IPS DF 4.7 (cell line): ENCODE results near the gene RAB5IF.
"Not testable (repeated sequence)": the region's sequence is repeated elsewhere in the genome, so short reads cannot be mapped to it uniquely, and the experiment has no call there.

Experiments used
- DNase-seq: peaks from one replicate; pipeline ENCODE4 v3.0.0-alpha.2; 2013; ENCODE audit warnings: low spot score; ENCODE audit errors: extremely low read depth

Gene RAB5IF

DNA sequence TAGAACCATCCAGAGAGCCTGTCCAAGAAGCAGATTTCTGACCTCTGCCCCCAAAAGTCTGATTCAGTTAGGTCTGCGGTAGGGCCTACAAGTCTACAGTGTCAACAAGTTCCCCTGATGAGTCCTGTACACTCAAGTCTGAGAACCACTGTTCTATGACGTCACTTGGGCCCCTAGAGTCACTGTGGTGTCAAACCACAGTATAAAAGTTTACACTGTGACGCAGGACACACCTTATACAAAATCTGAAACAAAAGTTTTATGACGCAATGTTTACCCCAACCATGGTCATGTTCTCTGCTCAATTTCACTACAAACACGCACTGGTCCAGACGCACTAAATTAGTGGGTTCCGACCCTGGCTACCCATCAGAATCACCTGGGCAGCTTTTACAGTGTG is 22.5 kb downstream of the RAB5IF start:
- DNase-seq, result no peak

DNA sequence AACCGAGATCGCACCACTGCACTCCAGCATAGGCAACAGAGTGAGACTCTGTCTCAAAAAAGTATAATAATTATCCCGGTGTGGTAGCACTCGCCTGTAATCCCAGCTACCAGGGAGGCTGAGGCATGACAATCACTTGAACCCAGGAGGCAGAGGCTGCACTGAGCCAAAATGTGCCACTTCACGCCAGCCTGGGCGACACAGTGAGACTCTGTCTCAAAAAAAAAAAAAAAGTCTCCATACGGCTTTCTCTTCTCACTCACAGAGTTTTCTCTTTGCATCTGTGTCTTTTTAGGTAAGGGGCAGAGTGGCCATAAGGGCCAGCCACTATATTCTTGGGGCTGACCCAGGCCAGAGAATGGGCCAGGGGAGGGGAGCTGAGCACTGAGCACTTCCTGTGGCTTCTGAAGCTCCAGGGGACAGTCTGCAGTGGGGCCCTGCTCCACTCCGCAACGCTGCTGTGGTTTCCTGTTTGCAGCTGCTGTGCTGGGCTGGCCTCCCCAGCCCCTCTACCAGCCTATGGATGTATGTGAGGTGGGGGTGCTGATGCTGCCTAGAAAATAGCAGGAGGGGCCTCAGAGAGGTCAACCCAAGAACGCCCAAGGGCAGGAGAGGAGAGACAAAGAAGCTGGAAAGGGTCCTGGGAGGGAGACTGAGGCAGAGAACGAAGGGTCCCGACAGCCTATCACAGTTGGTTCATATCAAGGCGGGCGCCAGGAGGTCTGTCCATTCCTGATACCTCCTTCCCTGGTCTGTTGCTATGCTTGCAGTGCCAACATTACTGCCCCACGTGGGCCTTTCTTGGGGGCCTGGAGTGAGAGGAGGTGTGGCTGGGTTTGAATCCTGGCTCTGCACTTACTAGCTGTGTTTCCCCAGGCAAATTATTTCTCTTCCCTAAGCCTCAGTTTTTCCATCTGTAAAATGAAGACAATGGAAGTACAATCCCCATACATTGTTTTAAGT is 24.4 kb downstream of the RAB5IF start:
- no peak for DNase-seq

DNA sequence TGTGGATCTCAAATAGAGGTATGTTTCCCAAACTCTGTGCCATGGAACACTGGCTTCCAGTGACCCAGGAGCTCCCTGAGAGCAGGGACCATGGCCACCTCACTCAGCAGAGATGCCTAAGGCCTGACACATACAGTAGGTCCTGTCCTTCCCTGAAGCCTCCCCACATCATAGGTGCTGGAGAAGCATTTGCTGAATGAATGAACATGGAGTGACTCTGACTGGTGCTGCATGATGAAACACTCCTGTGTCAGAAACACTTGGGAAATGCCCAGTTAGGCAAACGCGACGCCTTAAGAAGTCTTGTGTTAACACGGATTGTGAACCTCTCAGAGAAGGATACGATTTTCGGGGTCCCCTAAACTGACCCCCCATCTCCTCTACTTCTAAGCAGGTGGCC is 26.1 kb downstream of the RAB5IF start:
- DNase-seq, result no peak

GRCh38 chr20:36632147-36632486 is 26.5 kb downstream of the RAB5IF start:
- no peak for DNase-seq

DNA sequence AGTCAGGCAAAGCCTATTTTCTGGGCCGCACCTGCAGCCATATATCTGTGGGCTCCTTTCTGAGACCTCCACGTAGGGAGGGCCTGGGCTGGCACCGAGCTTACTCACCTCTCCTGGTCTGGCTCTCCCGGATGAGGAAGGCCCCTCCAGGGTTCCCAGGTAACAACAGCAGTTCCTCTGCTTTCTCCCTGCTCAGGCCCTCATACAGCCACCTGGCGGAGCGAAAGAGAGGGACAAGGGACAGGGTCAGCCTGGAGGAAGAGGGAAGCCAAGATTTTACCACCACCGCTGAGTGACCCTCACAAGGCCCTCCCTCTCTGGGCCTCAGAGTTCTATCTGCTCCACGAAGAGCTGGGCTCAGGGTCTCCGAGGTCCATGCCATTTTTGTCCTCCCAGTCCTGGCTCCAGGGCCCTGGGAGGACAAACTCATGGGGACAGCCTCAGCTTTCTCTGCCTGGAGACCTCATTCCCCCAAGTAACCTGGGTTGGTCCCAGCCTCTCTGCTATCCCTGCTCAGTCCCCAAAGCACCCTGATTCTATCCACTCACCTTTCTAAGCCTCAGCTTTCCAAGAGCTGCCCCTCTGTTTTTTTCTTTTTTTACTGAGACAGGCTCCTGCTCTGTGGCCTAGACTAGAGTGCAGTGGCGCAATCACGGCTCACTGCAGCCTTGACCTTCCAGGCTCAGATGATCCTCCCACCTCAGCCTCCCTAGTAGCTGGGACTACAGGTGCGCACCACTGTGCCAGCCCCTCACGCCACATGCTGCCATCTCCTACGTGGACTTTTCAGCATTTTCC is 27.1 kb downstream of the RAB5IF start:
- DNase-seq, result peak; percentile 46

- no peak for DNase-seq
Measured at GRCh38 chr20:36633285-36633772, 27.8 kb downstream of the RAB5IF start.

- no peak for DNase-seq
Measured at GRCh38 chr20:36634342-36634741, 28.8 kb downstream of the RAB5IF start.

DNA sequence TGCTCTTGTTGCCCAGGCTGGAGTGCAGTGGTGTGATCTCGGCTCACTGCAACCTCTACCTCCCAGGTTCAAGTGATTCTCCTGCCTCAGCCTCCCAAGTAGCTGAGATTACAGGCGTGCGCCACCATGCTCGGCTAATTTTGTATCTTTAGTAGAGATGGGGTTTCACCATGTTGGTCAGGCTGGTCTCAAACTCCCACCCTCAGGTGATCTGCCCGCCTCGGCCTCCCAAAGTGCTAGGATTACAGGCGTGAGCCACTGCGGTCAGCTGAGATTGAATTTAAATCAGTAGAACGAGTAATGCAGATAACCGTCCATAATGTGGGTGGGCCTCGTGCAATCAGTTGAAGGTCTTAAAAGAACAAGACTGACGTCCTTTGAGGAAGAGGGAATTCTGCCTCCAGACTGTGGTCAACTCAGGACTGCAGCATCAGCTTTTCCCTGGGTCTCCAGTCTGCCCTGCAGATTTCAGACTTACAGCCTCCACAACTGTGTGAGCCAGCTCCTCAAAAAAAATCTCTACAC is 33.4 kb downstream of the RAB5IF start:
- DNase-seq, result not testable (repeated sequence)

- DNase-seq, result no peak
Measured at GRCh38 chr20:36641506-36641843, 35.9 kb downstream of the RAB5IF start.

DNA sequence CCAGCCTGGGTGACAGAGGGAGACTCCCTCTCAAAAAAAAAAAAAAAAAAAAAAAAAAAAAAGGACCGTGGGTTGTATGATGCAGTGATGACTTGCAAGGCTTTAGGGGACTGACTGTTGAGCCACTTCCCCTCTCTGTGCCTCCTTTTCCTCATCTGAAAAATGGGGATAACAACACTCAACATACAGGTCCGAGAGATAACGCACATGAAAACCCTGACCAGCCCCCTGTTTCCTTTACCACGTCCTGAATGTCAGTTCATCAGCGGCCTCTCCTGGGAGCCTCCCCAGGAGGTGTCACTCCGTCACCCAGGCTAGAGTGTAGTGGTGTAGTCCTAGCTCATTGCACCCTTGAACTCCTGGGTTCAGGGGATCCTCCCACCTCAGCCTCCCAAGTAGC is 36.6 kb downstream of the RAB5IF start:
- DNase-seq, result no peak

DNA sequence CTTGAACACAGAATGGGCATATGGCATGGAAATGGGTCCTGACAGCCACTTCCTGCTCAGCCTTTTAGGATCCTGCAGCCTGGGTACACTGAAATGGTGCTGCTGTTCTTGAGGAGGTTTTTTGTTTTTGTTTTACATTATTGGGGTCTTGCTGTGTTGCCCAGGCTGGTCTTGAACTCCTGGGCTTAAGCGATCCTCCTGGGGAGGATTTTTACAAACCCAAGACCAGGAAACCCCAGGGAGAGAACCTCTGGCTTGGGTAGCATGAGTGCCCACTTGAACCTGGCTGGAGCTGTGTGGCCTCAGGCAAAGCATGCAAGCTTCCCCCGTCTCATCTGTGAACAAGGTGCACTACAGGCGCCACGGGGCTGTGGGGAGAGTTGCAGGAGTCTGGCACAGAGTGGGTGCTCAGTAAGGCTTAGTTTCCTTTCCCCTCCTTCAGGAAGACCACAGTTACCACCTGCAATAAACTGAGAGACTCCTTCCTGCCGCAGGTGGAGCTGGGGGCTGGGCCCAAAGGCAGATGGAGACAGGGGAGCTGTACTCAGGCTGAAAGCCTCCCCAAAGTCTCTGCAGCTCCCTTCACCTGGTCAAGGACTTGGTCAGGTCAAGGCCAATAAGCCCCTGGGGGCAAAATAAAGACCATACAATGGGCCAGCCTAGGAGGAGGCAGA is 38.6 kb downstream of the RAB5IF start:
- DNase-seq, result no peak

- DNase-seq, result no peak
Measured at GRCh38 chr20:36644706-36645095, 39.1 kb downstream of the RAB5IF start.

- DNase-seq, result no peak
Measured at GRCh38 chr20:36645353-36645752, 39.8 kb downstream of the RAB5IF start.

DNA sequence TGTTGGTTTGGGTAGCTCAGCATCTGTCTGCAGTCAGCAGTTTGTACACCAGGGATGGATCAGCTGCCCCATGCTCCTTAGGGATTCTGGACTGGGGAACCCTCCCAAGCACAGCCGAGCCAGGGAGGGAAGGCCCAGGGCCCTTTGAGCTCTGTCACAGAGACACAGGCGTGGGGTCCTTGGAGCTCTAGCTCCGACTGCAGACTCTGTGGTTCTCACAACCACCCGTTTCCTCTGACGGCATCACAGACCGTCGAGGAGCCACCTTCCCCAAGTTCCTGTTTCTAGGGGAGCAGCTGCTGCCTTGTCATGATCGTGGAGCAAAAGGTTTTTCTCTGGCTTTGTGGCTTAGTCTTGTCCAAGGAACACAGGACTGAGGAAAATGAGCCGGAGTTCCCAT is 40.4 kb downstream of the RAB5IF start, which contains the start of gene SLA2:
Gene SLA2 (minus strand): TSS at position 199 of the 400 bp plus-strand sequence. CDS start 4,861 bp downstream, outside the sequence.
- DNase-seq, result no peak

GRCh38 chr20:36646678-36647077 is 41.1 kb downstream of the RAB5IF start:
- DNase-seq, result no peak

DNA sequence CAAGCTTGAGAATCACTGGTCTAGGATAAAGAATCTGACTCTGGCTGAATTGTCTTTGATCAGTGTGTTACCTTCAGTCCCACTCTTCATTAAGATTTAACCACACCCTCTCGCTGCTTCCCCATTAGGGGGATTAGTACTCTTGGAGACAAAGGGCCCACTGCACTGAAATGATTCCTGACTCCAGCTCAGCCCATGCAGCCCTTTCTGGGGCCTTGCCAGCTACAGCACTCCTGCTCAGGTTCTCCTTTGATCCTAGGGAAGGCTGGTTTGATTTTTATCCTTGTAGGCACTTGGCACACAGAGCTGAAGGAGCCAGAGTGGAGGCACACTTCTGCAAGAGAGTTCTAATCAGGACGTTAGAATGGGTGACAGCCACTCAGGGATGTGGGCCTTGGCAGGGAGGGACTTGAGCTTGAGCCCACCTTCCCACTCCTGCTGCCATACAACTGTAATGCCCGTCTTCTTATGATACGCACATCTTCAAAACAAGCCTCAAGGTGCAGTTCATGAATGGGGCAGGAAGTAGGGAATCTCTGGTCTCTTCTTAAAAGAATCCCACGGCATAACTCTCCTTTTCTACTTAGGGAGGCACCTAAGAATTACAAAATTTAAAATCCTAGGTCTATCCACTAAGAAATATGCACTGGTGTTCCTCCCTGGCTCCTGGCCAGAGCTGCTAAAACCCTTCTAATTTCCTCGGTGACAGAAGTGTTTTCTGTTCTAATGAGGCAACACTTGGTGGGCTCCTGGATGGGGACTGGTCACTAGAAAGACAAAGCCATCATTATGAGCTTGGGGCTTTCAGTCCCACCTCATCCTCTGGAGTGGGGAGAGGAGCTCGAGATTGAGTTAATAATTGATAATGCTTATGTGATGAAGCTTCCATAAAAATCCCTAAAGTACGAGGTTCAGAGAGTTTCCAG is 41.9 kb downstream of the RAB5IF start:
- no peak for DNase-seq

- DNase-seq, result no peak
Measured at GRCh38 chr20:36653456-36653855, 47.9 kb downstream of the RAB5IF start.

DNA sequence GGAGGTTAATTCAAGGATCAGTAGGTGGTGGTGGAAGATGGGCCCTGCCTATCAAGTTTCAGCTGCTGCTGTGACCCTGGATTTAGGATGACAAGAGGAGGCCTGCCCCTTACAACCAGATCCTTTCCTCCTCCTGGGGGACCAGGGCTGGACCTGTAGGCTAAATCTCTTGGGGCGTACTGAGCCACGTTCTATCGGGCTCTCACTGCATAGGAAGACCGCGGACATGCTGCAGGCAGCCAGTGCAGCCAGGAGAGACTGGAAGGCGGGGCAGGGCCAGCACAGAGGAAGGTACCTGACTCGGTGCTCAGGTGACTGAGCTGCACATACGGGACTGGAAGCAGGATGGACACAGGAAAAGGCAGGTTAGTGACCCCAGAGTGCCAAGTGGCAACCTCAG is 48.9 kb downstream of the RAB5IF start:
- DNase-seq, result no peak

- no peak for DNase-seq
Measured at GRCh38 chr20:36655004-36655403, 49.4 kb downstream of the RAB5IF start.

GRCh38 chr20:36656733-36657132 is 51.2 kb downstream of the RAB5IF start:
- DNase-seq, result no peak
